Panc1 (cell line): ENCODE results near the gene COL23A1. TPM values are rescaled to one million over a fixed set of nuclear protein-coding genes. Genes with fewer than 3 reads are reported as not detected.

ENCODE experiments used
- ATAC-seq: fragments of 200-7000 bp; cut with Tn5 transposase; 2 replicates; pipeline ENCODE4 v1.9.1; 2020; ENCODE audit warnings: mild to moderate bottlenecking, moderate library complexity
- BruUV-seq: library from RNA; stranded (reverse); fragments of 400-500 nt; replicated peaks from 2 replicates; lab custom pipeline; 2021; lab: Mats Ljungman, UMichigan
- CTCF ChIA-PET: fragments of 300-600 bp; sonication (Branson Sonifier 250); formaldehyde crosslinking; loops from one replicate; lab custom pipeline; 2022; ENCODE audit warnings: antibody characterized with exemption; lab: Charles Lee
- POLR2A ChIA-PET: fragments of 300-600 bp; sonication (Branson Sonifier 250); formaldehyde crosslinking; loops from one replicate; lab custom pipeline; 2022; ENCODE audit warnings: antibody characterized with exemption; lab: Charles Lee
- DNase-seq: peaks from one replicate; pipeline ENCODE4 v3.0.0-alpha.2; 2010; ENCODE audit warnings: low read depth, low spot score
- H3K27ac ChIP-seq: 2 replicates; pipeline ENCODE4 v1.5.1; 2011; ENCODE audit warnings: mild to moderate bottlenecking, low read length, inconsistent platforms
- H3K27me3 ChIP-seq: fragments of 200-500 bp; sonication (Bioruptor generic); 2 replicates; pipeline ENCODE4 v1.6.0; 2014; ENCODE audit warnings: low read length, inconsistent platforms; ENCODE audit not compliant: control insufficient read depth, insufficient read depth
- H3K36me3 ChIP-seq: fragments of 200-500 bp; sonication (Bioruptor generic); 2 replicates; pipeline ENCODE4 v1.5.1; 2014; ENCODE audit warnings: inconsistent platforms, mild to moderate bottlenecking, low read length, moderate library complexity; ENCODE audit not compliant: control insufficient read depth, insufficient read depth
- H3K4me1 ChIP-seq: 2 replicates; pipeline ENCODE4 v1.5.1; 2011; ENCODE audit warnings: inconsistent platforms, mild to moderate bottlenecking, low read length, moderate library complexity; ENCODE audit not compliant: control insufficient read depth, insufficient read depth
- H3K4me3 ChIP-seq, 2 experiments: 2 replicates each; pipeline ENCODE4 v1.5.1; 2011 to 2012; ENCODE audit warnings: low read depth in 2 of 2, low read length in 2 of 2, mild to moderate bottlenecking in 2 of 2, inconsistent platforms in 1 of 2, moderate library complexity in 1 of 2
- H3K9me3 ChIP-seq: fragments of 200-500 bp; sonication (Bioruptor generic); 2 replicates; pipeline ENCODE4 v1.5.1; 2014; ENCODE audit warnings: low read depth, mild to moderate bottlenecking, inconsistent platforms, low read length, moderate library complexity; ENCODE audit not compliant: control insufficient read depth, insufficient read depth
- POLR2AphosphoS5 ChIP-seq: IDR thresholded peaks from 2 replicates; pipeline ENCODE4 v1.6.1; 2012; ENCODE audit warnings: mild to moderate bottlenecking, low read depth, low read length, moderate library complexity
- SIN3A ChIP-seq: IDR thresholded peaks from 2 replicates; pipeline ENCODE4 v1.6.1; 2012; ENCODE audit warnings: low read depth, mild to moderate bottlenecking, low read length, moderate library complexity, borderline replicate concordance; ENCODE audit not compliant: insufficient read depth
- TCF7L2 ChIP-seq: IDR thresholded peaks from 2 replicates; pipeline ENCODE4 v1.6.1; 2011; ENCODE audit warnings: mild to moderate bottlenecking, low read depth, low read length, inconsistent platforms
- in situ Hi-C: cut with HindIII; loops from 2 replicates; pipeline ENCODE4 v1.10.0; 2016; ENCODE audit warnings: low sequenced_read_pairs, low pct_unique_long_range_greater_than_20kb
- intact Hi-C: fragments of 100-400 bp; cut with micrococcal nuclease; formaldehyde crosslinking; loops from one replicate; pipeline ENCODE4 v1.10.0; 2022; ENCODE audit not compliant: unreplicated experiment
- total RNA-seq: library from RNA; stranded (reverse); gene quantifications from one replicate; pipeline ENCODE4 v1.2.1, GENCODE V29; 2021; ENCODE audit not compliant: unreplicated experiment
- TF ChIP-seq, protein P1 (sequence below): fragments of 450-650 bp; IDR thresholded peaks from 2 replicates; pipeline ENCODE4 v1.5.1; 2017; ENCODE audit warnings: mild to moderate bottlenecking
- TF ChIP-seq, protein P2 (sequence below), 2 experiments: IDR thresholded peaks; 2 replicates each; pipeline ENCODE4 v1.6.1; 2011 to 2012; ENCODE audit warnings: low read depth in 2 of 2, control low read depth in 1 of 2, low read length in 1 of 2, mild to moderate bottlenecking in 1 of 2, moderate library complexity in 1 of 2; ENCODE audit not compliant: insufficient read depth in 1 of 2

The COL23A1 gene
- total RNA-seq, 1 experiment from 2014 or later, result 0.05 TPM

DNA sequence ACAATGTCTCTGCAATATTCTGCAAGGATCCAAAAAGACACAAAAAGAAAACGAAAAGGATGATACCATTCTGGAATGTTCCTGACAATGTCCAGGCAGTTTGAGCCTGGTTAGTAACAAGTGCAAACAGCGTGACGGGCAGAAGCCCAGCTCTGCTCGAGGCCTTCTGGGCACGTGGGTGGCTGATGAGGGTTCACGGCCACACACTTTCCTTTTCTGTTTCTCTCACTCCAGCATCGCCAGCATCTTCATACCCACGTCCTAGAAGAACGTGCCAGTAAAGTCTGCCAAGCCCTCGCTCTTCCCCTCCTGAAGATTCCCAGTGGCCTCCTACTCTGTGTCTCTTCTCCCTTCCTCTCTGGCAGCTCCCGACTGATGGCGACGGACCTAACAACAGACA lies 36.7 kb downstream of the COL23A1 start:
- Histone ChIP-seq H3K9me3 (no peaks in the 10 kb centered on the region), H3K27me3 (0 out of 2 replicates have a peak, but pooled peaks cover 2% of the 10 kb centered on the region), H3K27ac (no peak overlapping the region), H3K4me3 (no peak overlapping the region), H3K4me1 (no peaks in the 10 kb centered on the region), H3K36me3 (no peaks in the 10 kb centered on the region)
- DNase-seq (no peak), ATAC-seq (no peak)
- POLR2A ChIA-PET, result no interaction called here
- CTCF ChIA-PET, result no interaction called here
- in situ Hi-C loops (no loop called here), intact Hi-C loops (no loop called here)
- BruUV-seq, result no TSS peak
- TF ChIP-seq, protein P1, sequence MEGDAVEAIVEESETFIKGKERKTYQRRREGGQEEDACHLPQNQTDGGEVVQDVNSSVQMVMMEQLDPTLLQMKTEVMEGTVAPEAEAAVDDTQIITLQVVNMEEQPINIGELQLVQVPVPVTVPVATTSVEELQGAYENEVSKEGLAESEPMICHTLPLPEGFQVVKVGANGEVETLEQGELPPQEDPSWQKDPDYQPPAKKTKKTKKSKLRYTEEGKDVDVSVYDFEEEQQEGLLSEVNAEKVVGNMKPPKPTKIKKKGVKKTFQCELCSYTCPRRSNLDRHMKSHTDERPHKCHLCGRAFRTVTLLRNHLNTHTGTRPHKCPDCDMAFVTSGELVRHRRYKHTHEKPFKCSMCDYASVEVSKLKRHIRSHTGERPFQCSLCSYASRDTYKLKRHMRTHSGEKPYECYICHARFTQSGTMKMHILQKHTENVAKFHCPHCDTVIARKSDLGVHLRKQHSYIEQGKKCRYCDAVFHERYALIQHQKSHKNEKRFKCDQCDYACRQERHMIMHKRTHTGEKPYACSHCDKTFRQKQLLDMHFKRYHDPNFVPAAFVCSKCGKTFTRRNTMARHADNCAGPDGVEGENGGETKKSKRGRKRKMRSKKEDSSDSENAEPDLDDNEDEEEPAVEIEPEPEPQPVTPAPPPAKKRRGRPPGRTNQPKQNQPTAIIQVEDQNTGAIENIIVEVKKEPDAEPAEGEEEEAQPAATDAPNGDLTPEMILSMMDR, result no peak
- no peak for TF ChIP-seq SIN3A
- TF ChIP-seq, protein P2, sequence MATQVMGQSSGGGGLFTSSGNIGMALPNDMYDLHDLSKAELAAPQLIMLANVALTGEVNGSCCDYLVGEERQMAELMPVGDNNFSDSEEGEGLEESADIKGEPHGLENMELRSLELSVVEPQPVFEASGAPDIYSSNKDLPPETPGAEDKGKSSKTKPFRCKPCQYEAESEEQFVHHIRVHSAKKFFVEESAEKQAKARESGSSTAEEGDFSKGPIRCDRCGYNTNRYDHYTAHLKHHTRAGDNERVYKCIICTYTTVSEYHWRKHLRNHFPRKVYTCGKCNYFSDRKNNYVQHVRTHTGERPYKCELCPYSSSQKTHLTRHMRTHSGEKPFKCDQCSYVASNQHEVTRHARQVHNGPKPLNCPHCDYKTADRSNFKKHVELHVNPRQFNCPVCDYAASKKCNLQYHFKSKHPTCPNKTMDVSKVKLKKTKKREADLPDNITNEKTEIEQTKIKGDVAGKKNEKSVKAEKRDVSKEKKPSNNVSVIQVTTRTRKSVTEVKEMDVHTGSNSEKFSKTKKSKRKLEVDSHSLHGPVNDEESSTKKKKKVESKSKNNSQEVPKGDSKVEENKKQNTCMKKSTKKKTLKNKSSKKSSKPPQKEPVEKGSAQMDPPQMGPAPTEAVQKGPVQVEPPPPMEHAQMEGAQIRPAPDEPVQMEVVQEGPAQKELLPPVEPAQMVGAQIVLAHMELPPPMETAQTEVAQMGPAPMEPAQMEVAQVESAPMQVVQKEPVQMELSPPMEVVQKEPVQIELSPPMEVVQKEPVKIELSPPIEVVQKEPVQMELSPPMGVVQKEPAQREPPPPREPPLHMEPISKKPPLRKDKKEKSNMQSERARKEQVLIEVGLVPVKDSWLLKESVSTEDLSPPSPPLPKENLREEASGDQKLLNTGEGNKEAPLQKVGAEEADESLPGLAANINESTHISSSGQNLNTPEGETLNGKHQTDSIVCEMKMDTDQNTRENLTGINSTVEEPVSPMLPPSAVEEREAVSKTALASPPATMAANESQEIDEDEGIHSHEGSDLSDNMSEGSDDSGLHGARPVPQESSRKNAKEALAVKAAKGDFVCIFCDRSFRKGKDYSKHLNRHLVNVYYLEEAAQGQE (IDR thresholded peaks at IDR 0.05; ENCODE audit: insufficient read depth in 1 of 2, low read depth in 2 of 2, low read length in 1 of 2), result no peak
- no peak for TF ChIP-seq POLR2AphosphoS5
- no peak for TF ChIP-seq TCF7L2

DNA sequence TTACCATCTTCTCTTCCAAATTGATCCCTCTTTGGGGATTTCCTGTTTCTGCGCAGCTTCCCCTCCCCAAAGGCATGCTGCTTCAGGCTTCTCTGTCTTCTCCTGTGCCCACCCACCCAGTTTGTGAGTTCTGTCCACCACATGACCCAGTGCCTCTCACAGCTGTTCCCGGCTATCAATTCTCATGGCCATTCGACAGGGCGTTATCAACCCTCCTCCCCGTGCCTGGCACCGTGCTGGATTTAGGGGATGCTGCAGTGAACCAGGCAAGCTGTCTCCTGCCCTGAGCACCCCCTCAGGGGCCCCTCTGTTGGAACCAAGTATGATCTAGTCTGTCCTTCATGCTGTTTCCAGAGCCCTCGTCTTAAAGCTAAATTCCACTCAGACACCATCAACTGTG lies 38.7 kb downstream of the COL23A1 start:
- ChIA-PET CTCF (interaction anchor here (1.3 kb wide), 1 partner anchor 90 kb away, joined by 3 read pairs; no protein-coding TSS in a partner anchor), POLR2A (interaction anchor here (1.1 kb wide), 1 partner anchor 17 kb away, joined by 3 read pairs; no protein-coding TSS in a partner anchor)
- no peak overlapping the region for H3K27ac ChIP-seq
- H3K4me3 ChIP-seq, result no peak overlapping the region
- no peak for TF ChIP-seq TCF7L2
- TF ChIP-seq, protein P1, result no peak
- TF ChIP-seq POLR2AphosphoS5, result no peak
- TF ChIP-seq SIN3A, result no peak
- intact Hi-C loops (no loop called here), in situ Hi-C loops (no loop called here)
- DNase-seq (no peak), ATAC-seq (0 out of 2 replicates have a peak, but pooled peaks have one; percentile 36)
- H3K9me3 ChIP-seq, result no peaks in the 10 kb centered on the region
- 0 out of 2 replicates have a peak, but pooled peaks cover 2% of the 10 kb centered on the region for H3K27me3 ChIP-seq
- H3K36me3 ChIP-seq, result no peaks in the 10 kb centered on the region
- H3K4me1 ChIP-seq, result no peaks in the 10 kb centered on the region
- no TSS peak for BruUV-seq
